Stimulated activated CD8-positive, alpha-beta memory T cell treated with anti-CD3 and anti-CD28 coated beads, Interleukin-7, amount 100 ng/mL, for 24 hours (primary cell): ENCODE data around the gene SLC8A2.
"Not testable (repeated sequence)": the region's sequence is repeated elsewhere in the genome, so short reads cannot be mapped to it uniquely, and the experiment has no call there.

Source experiments
- DNase-seq: peaks from one replicate; pipeline ENCODE4 v3.0.0-alpha.2; 2020; ENCODE audit warnings: low read depth

SLC8A2 gene

GRCh38 chr19:47408156-47408938, 63.3 kb downstream of the SLC8A2 start:
- no peak for DNase-seq

GRCh38 chr19:47407417-47407774, 64.3 kb downstream of the SLC8A2 start:
- no peak for DNase-seq

- no peak for DNase-seq
Observed at GRCh38 chr19:47406711-47407416, 64.8 kb downstream of the SLC8A2 start.

GRCh38 chr19:47405854-47406417, 65.8 kb downstream of the SLC8A2 start:
- DNase-seq, result no peak

GRCh38 chr19:47405197-47405550, 66.5 kb downstream of the SLC8A2 start:
- DNase-seq, result no peak

GRCh38 chr19:47404334-47405196, 67.1 kb downstream of the SLC8A2 start:
- DNase-seq, result no peak

GRCh38 chr19:47402504-47402903, 69.2 kb downstream of the SLC8A2 start:
- no peak for DNase-seq

- no peak for DNase-seq
Observed at GRCh38 chr19:47398707-47399597, 72.7 kb downstream of the SLC8A2 start.

GRCh38 chr19:47391510-47392223, 80.0 kb downstream of the SLC8A2 start:
- peak; percentile 75 for DNase-seq

- DNase-seq, result no peak
Observed at GRCh38 chr19:47390533-47391488, 80.9 kb downstream of the SLC8A2 start.

GRCh38 chr19:47389150-47389556, 82.5 kb downstream of the SLC8A2 start:
- DNase-seq, result no peak

GRCh38 chr19:47388721-47389120, 83.0 kb downstream of the SLC8A2 start:
- DNase-seq, result not testable (repeated sequence)

- not testable (repeated sequence) for DNase-seq
Observed at GRCh38 chr19:47387623-47388022, 84.1 kb downstream of the SLC8A2 start.

GRCh38 chr19:47386582-47386981, 85.1 kb downstream of the SLC8A2 start:
- not testable (repeated sequence) for DNase-seq

- not testable (repeated sequence) for DNase-seq
Observed at GRCh38 chr19:47384533-47384932, 87.2 kb downstream of the SLC8A2 start.

GRCh38 chr19:47383890-47384289, 87.8 kb downstream of the SLC8A2 start:
- DNase-seq, result not testable (repeated sequence)

GRCh38 chr19:47381653-47382279, 89.9 kb downstream of the SLC8A2 start:
- no peak for DNase-seq

- no peak for DNase-seq
Observed at GRCh38 chr19:47381121-47381520, 90.6 kb downstream of the SLC8A2 start.

GRCh38 chr19:47380559-47380958, 91.1 kb downstream of the SLC8A2 start:
- no peak for DNase-seq
